ENCODE measurements around the gene NID2. TPM values are rescaled to one million over a fixed set of nuclear protein-coding genes. Genes with fewer than 3 reads are reported as not detected.

NID2 gene
- total RNA-seq, 4 donors from 2014 or later = 8.2 to 75.5 (median 17.6) TPM

GRCh38 chr14:52080158-52080800 is 11.4 kb upstream of the NID2 start:
- TF ChIP-seq, protein P1, sequence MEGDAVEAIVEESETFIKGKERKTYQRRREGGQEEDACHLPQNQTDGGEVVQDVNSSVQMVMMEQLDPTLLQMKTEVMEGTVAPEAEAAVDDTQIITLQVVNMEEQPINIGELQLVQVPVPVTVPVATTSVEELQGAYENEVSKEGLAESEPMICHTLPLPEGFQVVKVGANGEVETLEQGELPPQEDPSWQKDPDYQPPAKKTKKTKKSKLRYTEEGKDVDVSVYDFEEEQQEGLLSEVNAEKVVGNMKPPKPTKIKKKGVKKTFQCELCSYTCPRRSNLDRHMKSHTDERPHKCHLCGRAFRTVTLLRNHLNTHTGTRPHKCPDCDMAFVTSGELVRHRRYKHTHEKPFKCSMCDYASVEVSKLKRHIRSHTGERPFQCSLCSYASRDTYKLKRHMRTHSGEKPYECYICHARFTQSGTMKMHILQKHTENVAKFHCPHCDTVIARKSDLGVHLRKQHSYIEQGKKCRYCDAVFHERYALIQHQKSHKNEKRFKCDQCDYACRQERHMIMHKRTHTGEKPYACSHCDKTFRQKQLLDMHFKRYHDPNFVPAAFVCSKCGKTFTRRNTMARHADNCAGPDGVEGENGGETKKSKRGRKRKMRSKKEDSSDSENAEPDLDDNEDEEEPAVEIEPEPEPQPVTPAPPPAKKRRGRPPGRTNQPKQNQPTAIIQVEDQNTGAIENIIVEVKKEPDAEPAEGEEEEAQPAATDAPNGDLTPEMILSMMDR (IDR thresholded peaks at IDR 0.05; ENCODE audit: low read depth) = no peak

- TF ChIP-seq, protein P1 (IDR thresholded peaks at IDR 0.05; ENCODE audit: low read depth) = no peak
Observed at GRCh38 chr14:52079239-52079959, 10.5 kb upstream of the NID2 start.

DNA sequence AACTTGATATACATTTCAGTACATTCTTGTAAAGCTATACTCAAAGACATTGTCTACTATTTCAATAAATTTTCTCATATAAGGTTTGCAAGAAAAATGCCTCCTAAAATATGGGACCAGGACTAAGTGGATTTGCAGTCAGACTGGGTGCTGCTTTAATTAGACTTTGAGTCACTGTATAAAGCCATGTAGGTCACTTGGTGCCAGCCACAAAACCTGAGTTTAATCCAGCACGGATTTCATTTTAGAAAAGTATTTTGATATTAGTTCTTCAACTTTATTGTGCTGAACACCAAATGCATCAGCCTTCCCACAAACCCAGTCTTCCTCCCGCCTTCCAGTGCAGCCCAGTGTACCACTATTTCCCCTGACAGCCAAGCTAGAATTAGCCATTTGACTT is 9.9 kb upstream of the NID2 start:
- TF ChIP-seq, protein P1 (IDR thresholded peaks at IDR 0.05; ENCODE audit: low read depth) = no peak

GRCh38 chr14:52078095-52078531 is 9.3 kb upstream of the NID2 start:
- TF ChIP-seq, protein P1 (IDR thresholded peaks at IDR 0.05; ENCODE audit: low read depth) = no peak

- TF ChIP-seq, protein P1 (IDR thresholded peaks at IDR 0.05; ENCODE audit: low read depth) = no peak
Observed at GRCh38 chr14:52077256-52077979, 8.6 kb upstream of the NID2 start.

GRCh38 chr14:52076334-52076733 is 7.5 kb upstream of the NID2 start:
- TF ChIP-seq, protein P1 (IDR thresholded peaks at IDR 0.05; ENCODE audit: low read depth) = no peak

- TF ChIP-seq, protein P1 (IDR thresholded peaks at IDR 0.05; ENCODE audit: low read depth) = no peak
Observed at GRCh38 chr14:52075371-52075770, 6.5 kb upstream of the NID2 start.

Data from subcutaneous adipose tissue (tissue), 4 donors.